GM21360 (cell line): Measurements from ENCODE around the gene SEMA7A.

Experiments used
- ATAC-seq: cut with Tn5 transposase; IDR thresholded peaks from one replicate; pipeline ENCODE4 v1.9.1; 2021; ENCODE audit warnings: mild to moderate bottlenecking, moderate library complexity; ENCODE audit not compliant: unreplicated experiment

SEMA7A gene

DNA sequence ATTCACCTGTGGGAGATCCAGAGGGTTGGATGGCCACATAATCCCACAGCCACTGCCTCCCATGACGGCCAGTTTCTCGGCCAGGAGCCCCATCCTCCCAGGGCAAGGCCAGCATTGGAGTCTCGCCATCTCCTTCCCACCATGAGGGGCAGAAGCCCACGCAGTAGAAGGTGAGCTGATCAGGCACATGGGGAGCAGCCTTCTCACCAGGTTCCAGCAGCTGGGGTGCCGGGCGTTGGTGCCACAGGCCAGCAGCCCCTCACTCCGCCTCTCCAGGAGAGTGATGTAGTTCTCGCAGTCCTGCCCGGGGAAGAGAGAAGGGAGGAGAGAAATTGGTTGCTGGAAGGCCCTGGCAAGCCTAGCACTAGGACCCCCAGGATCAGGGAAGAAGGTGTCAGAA is 16.1 kb downstream of the SEMA7A start:
- ATAC-seq: no peak

GRCh38 chr15:74417225-74417624 is 16.5 kb downstream of the SEMA7A start:
- no peak for ATAC-seq

DNA sequence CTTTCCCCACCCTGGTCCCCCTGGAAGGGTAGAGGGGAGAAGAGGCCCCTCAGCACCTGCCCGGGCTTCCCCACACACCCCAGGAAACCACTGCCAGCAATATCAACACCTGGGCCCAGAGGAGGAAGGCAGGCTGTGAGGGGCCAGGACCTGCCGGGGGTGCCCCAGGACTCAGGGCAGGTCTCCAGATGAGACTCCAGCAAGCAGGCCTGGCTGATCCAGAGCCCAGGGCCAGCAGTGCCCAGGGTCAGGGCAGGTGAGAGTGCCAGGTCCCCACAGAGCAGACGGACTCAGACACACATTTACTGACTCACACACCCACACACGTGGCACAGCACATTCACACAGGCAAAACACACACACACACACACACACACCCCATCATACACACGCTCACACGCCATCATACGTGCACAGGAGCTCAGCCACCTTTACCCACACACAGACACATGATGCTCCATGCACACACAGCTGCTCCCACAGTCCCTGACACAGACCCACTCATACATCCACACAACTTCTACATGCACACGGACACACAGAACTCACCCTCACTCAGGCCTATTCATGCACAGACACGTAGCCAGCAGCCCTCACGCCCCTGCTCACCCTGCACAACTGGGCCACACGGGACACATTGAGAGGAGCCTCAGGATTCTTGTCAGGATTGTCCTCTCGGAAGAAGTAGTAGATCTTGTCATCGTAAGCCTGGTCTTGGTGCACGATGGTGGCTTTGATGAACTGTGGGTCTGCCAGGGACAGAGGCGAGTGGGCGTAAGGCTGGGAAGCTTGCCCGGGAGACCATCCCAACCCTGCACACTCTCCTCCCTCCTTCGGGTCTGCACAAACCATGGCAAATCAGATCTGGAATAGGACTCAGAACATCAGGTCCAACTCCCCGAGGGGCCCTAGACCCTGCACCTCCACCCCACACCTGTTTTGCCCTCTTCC is 17.5 kb downstream of the SEMA7A start:
- ATAC-seq: no peak

DNA sequence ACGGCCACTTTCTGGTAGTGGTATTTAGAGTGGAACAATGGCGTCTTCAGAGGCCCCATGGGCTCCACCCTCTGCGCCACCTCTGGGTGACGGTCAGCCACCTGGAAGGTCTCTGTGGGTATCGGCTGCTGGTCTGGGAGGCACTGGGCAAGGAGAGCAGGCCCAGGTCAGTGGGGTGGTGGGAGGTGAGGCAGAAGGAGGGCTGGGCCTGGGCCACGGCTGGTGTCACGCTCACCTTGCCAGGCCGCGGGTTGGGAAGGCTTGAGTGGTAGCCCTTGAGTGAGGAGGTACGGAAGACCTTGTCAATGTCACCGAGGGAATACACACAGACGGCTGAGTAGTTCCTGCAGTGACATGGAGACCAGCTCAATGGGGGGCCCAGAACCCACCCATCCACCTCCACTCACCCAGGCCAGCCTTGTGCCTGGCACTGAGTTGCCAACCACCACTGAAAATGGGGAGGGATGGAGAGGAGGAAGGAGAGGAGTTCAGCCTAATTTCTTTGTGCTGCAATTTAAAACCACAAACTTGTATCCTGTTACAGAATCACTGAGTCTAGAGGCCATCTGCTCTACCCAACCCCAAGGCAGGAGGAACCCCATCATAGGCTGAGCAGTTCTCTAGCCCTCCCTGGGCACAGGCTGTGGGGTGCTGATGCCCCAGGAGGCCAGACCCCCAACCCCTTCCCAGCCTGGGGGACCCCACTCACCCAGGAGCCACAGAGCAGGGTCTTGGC is 19.0 kb downstream of the SEMA7A start:
- no peak for ATAC-seq

DNA sequence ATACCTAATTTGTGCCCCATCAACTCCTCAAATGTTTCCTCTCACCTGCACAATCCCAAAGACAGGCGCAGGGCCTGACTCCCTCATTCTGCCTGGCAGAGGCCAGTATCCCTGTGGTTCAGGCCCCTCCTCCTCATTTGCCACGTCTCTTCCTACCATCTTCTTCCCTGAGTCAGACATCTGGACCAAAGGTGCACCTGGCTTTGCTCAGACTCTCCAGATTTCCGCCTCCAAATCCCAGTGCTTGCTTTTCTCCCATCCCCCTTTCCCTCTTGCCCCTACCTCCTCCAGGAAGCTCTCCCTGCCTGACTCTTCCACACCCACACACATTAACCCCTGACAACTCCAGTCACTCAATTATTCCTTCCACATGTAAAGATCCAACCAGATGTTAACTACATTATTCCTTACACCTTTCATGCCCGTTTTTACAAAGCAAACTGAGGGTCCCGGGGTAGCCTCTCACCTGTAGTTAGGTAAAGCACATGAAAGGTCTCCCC is 19.6 kb downstream of the SEMA7A start:
- ATAC-seq: no peak

DNA sequence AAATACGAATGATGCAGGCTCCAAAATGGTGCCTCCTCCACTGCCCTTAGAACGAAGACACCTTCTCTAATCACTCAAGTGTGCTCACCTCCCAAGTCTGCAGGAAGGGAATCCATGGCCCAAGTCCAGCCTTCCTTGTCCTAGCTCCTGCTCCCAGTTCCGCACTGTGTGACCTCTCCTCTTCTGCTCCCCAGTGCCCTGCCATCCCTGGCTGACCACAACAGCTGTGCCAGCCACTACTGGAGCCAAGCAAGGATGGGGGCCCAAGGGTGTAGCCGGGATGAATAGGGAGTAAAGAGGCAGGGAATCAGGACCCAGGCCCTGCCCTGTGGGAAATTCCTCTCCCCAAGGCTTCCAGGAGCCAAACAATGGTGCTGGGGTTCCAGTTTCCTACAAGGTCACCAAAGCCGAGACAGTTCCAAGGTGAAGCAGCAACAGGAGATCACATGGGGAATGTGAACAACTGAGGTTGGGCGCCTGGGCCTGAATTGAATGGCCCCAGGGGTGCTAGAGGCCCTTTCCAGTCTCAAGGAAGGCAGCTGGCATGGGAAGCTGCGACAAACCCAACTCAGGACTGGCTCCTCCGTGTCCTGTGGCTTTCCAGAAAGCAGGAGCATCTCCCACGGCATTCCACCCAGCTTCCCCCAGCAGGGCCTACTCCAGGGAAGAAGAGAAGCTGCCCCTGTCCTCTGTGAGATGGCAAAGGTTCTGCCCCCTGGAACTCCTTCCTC is 20.2 kb downstream of the SEMA7A start:
- no peak for ATAC-seq

DNA sequence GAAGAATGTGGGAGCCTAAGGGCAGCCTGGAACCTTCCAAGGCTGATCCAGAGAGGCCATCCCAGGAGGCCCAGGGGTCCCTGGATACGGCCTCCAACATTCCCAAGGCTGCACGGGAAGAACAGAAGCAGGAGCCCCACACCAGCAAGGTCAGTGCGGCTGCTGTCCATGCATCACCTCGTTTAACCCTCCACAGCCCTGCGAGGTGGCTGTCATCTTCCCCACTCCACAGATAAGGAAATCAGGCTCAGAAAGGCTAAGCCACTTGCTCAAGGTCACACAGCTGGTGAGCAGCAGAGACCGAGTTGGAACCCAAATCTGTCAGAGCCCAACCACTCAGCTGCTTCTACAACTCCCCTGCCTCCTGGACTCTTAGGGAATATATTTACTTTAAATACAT is 21.6 kb downstream of the SEMA7A start:
- no peak for ATAC-seq

GRCh38 chr15:74411686-74412085 is 22.1 kb downstream of the SEMA7A start:
- ATAC-seq: no peak

DNA sequence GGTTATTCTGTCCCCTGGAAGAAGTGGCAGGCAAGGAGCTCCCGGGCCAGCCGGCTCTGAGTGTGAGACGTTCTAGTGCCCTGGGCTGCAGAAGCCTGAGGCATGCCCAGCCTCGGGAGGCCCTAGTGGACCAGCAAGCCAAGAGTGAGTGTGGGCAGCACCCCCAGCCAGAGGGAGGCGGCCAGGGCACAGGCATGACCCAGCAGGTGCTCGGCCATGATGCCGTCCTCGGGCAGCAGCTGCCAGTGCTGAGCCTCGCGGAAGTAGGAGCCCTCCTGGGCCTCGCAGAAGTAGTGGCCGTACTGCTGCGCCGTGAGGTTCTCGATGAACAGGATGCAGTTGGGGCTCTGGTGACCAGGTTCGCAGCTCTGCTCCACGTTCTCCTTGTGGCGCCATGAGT is 23.3 kb downstream of the SEMA7A start:
- no peak for ATAC-seq

DNA sequence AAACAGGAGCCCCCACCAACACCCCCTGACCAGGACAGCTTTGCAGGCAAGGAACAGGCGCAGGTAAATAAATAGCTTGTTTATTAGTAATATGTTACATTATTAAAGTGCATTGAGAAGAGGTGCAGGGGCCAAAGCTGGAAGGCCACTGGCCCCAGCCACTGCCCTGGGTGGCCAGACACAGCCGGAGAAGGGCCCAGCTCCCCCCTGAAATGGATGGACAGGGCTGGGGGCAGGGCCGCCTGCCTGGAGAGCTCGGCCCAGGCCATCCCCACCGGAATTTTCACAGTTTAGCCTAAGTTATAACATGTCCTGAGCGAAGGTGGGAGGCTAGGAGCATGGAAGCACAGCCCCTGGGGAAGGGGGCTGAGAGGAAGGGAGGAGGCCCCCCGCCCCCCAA is 24.5 kb downstream of the SEMA7A start:
- ATAC-seq: no peak

GRCh38 chr15:74408815-74409214 is 24.9 kb downstream of the SEMA7A start:
- no peak for ATAC-seq

- ATAC-seq: no peak
Measured at GRCh38 chr15:74408385-74408784, 25.4 kb downstream of the SEMA7A start.

GRCh38 chr15:74406992-74407705 is 26.6 kb downstream of the SEMA7A start:
- no peak for ATAC-seq

DNA sequence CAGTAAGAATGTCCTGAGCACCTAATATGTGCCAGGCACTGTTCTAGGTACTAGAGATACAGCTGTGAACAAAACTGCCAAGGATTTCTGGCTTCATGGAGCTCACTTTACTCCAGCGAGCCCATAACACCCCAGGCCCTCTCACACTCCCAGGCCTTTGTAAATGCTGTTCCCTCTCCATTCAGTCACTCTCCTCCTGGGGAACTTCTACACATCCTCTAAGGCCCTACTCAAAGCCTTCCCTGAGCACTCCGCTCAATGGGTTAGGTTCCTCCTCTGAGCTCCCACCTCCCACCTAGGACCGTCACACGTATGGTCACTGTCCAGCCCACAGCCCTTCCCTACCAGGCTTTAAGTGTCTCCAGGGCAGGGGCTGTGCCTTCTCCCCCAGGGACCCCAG is 27.2 kb downstream of the SEMA7A start:
- no peak for ATAC-seq

DNA sequence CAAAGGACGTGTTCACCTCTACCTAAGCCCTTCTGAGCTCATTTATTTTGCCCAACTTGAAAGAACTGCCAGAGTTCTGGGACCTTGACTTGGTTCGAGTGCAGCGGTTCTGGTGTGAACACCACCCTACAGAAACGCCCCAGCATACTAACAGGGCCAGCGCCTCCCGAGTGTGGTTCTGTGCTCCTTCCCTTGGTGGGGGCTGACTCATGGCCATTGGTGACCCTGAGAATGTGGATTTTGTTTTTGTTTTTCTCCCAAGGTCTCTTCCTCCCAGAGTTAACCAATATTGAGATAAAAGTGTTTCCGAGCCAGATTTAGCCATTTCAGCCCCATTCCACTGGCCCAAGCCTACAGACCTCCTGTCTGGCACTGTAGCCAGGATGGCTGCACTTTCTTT is 27.9 kb downstream of the SEMA7A start:
- no peak for ATAC-seq

- ATAC-seq: peak; percentile 24
Measured at GRCh38 chr15:74403991-74404563, 29.7 kb downstream of the SEMA7A start.

DNA sequence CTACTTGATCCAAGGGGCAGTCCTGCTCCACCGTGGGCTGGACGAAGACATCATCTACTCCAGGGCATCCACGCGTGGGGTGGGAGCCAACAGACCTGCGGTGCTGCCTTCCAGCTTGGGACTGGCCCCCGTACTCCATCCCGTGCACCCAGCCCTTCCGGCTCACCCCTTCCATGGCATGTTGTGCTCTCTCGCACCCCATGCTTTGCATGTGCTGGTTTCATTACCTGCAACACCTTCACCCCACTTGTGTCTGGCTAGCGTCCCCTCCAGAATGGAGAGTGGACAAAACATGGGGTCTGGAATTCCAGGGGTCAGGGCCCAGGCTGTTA is 30.2 kb downstream of the SEMA7A start:
- peak; percentile 5 for ATAC-seq

- ATAC-seq: no peak
Measured at GRCh38 chr15:74402873-74403587, 30.7 kb downstream of the SEMA7A start.

DNA sequence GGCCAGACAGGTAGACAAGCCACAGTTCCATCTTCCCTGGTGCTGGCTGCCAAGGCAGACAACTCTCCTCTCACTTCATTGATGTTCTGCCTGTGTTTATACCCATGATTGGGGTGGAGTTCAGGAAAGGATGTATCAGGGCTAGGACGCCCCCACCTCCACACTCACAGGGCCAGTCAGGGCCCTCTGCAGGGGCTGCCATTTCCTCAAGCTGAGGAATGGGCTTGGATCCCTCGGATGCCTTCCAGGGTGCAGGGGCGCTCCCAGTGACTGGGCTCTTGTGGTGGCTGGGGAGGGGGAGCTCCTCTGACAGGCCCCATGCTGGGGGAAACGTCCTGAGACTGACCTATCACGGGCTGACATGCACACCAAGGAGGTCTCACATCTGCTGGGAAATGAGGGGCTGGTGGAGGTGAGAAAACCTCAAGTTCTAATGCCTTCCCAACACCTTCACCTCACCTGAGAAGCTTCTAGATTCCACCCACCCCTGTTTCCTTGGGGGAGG is 31.4 kb downstream of the SEMA7A start:
- ATAC-seq: no peak
